CD4-positive, alpha-beta T cell treated with Interleukin-17A for 4 hours (primary cell): Measurements from ENCODE around the gene STX18.
A peak's percentile ranks its signal among the peaks of the same experiment; 100 is the strongest.

Experiments used
- DNase-seq: peaks from one replicate; pipeline ENCODE4 v3.0.0-alpha.2; 2020; ENCODE audit warnings: mixed read lengths

STX18 gene

DNA sequence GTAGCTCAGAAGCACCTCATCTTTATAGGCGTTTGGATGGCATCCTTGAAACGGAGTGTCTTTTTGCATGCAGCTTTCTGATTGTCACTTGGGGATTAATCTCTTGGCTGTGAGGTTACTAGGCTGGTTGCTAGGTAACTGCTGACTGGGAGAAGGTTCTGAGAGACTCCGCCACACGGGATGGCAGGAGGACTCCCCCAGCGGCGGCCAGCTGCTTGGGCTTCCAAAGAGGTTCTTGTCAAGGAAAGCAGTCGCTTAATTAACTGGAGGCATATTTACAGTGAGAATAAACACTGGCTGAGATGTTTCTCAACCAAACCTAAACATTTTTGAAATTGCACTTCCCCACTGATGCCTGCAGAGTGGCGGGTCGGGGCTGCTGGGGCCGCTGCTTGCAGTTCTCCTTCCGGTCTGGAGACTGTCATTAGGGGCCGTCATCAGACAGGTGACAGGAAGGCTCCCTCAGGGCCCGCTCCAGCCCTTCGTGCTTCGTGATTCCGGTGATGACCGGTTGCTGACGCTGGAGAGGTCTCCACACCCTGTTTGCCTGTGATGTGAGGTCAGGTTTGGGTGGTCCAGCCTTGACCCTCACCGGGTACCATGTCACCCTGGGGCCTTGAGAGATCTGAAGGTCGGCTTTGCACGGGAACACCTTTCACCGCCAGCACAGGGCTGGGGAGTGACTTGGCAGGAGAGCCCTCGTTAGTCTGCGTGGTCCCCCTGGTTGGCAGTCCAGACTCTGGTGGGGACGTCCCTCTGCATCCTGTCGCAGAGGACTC, 145.8 kb downstream of the STX18 start:
- DNase-seq = no peak

DNA sequence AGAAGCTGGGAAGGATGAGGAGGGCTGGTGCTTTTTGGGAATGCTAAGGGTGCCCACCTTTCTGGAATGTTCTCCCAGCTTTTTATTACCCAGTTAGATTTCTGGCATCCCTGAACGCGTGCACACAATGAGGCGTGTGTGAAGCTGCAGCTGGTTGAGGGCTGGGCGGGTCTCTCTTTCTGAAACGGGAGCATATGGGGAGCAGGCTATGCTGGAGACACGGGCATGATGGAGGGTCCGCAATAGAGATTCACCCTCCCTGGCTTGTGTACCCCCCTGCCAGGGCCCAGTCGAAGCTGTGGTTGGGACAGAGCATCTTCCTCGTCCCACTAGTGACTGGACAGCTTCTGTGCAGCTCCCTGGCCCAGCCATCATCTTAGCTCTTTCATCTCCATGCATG, 146.5 kb downstream of the STX18 start:
- no peak for DNase-seq

GRCh38 chr4:4394644-4395043, 147.2 kb downstream of the STX18 start:
- DNase-seq = no peak

DNA sequence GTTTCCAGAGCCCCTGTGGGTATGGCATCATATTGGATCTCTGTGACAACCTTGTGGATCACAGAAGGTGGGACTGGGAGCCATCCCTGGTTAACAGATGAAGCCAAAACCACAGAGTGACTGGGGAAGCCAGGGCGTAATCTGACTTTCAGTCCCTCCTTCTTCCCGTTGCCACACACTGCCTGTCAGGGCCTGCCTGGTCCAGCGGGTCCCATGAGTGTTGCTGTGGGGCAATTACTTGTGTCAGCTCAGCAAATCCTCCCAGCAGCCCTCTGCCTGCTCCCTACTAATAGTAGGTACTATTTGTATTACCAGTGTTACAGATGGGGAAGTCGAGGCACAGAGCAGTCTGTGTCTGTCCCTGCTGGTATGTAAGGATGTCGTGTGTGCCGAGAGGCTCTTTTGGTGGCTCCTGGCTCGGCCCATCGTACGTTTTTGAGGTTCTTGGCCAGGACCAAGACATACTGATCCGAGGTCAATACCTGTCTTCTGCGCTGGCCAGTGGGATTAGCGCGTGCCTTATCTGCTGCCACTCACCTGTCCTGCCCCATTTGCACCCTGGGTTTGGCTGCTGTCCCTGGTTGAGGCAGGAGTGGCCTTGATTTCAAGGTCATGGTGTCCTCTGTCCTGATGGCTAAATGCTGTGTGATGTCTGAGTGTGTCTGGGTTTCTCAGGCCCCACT, 149.2 kb downstream of the STX18 start:
- no peak for DNase-seq

DNA sequence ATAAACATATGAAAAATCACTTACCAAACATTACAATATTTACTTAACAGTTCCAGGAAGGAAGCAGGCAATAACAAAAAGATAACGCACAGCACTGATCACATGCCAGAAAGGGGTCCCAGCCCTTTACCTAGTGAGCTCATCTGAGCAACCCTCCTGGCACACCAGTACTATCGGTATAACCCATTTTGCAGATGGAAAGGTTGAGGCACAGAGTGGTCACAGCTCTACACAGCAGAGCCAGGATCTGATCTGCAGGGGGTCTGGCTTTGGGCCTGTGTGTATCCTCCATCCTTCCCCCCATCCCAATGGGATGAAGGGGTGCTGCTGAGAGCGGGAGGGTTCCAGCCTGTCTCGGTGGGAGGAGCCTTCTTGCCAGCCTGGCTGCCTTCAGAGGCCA, 150.0 kb downstream of the STX18 start:
- no peak for DNase-seq

- DNase-seq = no peak
Measured at GRCh38 chr4:4390515-4391240, 151.2 kb downstream of the STX18 start.

- no peak for DNase-seq
Measured at GRCh38 chr4:4390046-4390445, 151.8 kb downstream of the STX18 start.

- no peak for DNase-seq
Measured at GRCh38 chr4:4388836-4389575, 152.8 kb downstream of the STX18 start.

- DNase-seq = no peak
Measured at GRCh38 chr4:4388311-4388790, 153.5 kb downstream of the STX18 start.

DNA sequence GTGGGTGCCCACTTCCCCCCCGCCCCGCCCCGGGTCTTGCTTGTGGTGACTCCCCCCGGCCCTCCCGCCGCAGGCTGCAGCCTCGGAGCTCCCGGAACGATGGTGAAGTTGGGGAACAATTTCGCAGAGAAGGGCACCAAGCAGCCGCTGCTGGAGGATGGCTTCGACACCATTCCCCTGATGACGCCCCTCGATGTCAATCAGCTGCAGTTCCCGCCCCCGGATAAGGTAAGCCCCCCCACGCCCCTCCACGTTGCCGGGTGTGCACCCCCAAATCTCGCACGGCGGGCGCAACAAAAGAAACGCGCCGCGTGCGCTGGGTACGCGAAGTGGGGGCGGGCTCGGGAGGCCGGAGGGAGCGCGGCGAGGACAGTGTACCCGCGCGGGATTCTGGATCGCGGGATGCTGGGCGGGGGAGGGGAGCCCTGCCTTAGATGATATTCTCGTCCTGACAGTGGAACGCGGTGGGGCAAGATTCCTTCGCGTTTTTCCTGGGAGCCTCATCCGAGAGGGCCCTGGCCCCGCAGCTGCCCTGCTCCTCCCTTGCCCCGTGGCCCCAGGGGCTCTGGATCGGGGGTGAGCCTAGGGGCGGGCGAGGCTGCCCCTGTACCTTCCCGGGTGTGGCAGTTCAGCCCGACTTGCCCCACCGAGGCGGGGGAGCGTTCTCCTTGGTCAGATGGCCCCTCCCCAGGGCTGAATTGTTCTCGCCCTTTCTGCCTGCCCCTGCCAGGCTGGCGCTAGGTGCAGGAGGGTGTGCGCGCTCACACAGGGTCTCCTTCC, 154.1 kb downstream of the STX18 start:
- DNase-seq = peak; percentile 19

GRCh38 chr4:4386736-4387392, 155.0 kb downstream of the STX18 start, which contains the start of gene NSG1:
NSG1 (plus strand) TSS chr4:4387102; CDS start chr4:4387630, 528 bp downstream.
- peak; percentile 69 for DNase-seq

DNA sequence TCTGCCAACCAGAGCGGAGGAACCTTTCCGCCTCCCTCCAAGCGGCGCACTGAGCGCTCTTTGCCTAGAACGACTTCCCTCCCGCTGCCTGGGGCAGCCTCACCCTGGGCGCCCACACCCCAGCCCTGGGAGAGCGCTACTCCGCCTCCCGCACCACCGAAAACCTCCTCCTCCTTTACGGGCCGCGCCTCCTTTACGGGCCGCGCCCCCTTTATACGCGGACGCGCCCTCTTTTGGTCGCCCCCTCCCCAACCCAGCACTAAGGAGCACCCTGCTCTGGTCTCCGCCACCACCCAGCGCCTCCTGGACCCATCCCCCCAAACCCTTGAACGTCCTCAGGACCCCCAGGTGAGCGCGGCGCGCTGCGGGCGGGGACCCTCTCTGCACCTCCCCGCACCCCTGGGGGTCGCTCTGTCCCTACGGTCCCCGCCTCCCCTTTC, 155.5 kb downstream of the STX18 start:
- DNase-seq = peak; percentile 62

- no peak for DNase-seq
Measured at GRCh38 chr4:4385729-4386295, 156.0 kb downstream of the STX18 start.

DNA sequence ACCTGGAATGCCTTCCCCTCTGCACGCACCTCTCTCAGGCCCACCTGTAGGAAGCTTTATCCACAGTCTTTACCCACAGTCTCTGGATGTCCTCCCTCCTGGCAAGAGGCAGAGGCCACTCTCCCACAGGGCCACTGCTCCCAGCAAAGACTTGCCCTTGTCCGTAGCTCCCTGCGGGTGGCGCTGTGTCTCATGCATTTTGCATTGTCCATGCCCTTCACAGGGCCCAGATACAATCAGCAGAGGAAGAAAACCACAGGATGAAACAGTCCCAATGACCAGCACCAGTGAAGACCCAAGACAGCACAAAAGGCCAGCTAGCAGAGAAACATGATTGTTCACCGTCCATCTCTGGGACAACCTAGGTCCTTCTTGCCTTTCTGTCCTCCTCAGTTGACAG, 157.0 kb downstream of the STX18 start:
- DNase-seq = peak; percentile 28

GRCh38 chr4:4383085-4383484, 158.8 kb downstream of the STX18 start:
- DNase-seq = no peak

GRCh38 chr4:4379540-4380087, 162.2 kb downstream of the STX18 start:
- no peak for DNase-seq

- DNase-seq = no peak
Measured at GRCh38 chr4:4377732-4378460, 164.0 kb downstream of the STX18 start.

DNA sequence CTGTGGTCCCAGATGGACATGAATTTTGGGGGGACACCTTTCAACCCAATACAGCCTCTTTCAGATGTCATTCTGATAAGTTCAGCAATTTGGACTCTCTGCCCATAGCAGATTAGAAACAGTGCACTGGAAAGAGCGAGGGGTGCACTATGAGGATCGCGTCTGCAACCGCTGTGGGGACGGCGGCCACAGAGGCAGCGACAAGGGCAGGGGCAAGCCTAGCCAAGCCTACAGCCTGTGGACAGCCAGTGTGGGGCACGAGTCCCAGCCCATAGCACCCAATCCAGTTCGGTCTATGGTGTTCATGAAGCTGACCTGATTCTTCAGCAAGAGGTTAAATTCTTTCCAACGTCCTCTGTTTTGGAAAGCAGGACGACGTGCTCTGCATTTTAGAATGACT, 164.7 kb downstream of the STX18 start:
- DNase-seq = no peak

DNA sequence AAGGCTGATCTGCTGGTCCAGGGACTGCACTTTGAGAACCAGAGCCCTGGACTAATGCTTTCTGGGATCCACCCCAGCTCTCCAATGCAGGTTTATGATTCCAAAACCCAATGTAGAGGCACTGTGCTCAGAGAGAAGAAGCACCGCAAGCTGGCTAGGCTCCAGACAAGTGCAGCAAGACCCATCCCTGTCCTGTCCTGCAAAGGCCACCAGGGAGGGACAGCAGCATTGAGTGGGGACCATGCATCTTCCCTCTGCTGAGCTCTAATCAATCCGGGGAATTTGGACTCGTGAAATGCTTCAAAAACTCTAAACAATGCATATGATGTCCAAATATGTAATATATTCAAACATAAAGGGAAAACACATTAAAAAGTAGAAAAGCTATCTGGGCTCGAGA, 165.8 kb downstream of the STX18 start:
- no peak for DNase-seq
